Stimulated activated naive CD8-positive, alpha-beta T cell treated with anti-CD3 and anti-CD28 coated beads, Interleukin-15, Interleukin-2, amounts not matched to agents 100 ng/mL and 50 ng/mL, for 24 hours (primary cell): ENCODE results near the gene TRIM68.

Experiments
- H3K27ac Mint-ChIP-seq: one replicate; pipeline ENCODE4 v1.8.0; 2021; ENCODE audit warnings: mild to moderate bottlenecking, mixed read lengths
- H3K27me3 Mint-ChIP-seq: one replicate; pipeline ENCODE4 v1.8.0; 2021; ENCODE audit warnings: mixed read lengths
- H3K36me3 Mint-ChIP-seq: one replicate; pipeline ENCODE4 v1.8.0; 2021; ENCODE audit warnings: low read depth, mixed read lengths
- H3K4me1 Mint-ChIP-seq: one replicate; pipeline ENCODE4 v1.8.0; 2021; ENCODE audit warnings: low read depth, mixed read lengths
- H3K4me3 Mint-ChIP-seq: one replicate; pipeline ENCODE4 v1.8.0; 2021; ENCODE audit warnings: mild to moderate bottlenecking, mixed read lengths
- H3K9me3 Mint-ChIP-seq: one replicate; pipeline ENCODE4 v1.8.0; 2021; ENCODE audit warnings: mixed read lengths

TRIM68 gene

GRCh38 chr11:4576880-4577279, 31.2 kb downstream of the TRIM68 start:
- Mint-ChIP-seq H3K36me3 (no peaks in the 10 kb centered on the region), H3K27me3 (peaks cover 21% of the 10 kb centered on the region)

GRCh38 chr11:4569075-4569474, 39.0 kb downstream of the TRIM68 start:
- Mint-ChIP-seq H3K27me3 (peaks cover 8% of the 10 kb centered on the region), H3K36me3 (no peaks in the 10 kb centered on the region), H3K9me3 (peaks cover under 1% of the 10 kb centered on the region), H3K4me3 (no peak overlapping the region), H3K27ac (no peak overlapping the region), H3K4me1 (no peaks in the 10 kb centered on the region)

More at GRCh38 chr11:4576880-4577279, 31.2 kb downstream of the TRIM68 start:
- Mint-ChIP-seq H3K4me1 (peaks cover 5% of the 10 kb centered on the region), H3K9me3 (no peaks in the 10 kb centered on the region), H3K27ac (no peak overlapping the region), H3K4me3 (no peak overlapping the region)

DNA sequence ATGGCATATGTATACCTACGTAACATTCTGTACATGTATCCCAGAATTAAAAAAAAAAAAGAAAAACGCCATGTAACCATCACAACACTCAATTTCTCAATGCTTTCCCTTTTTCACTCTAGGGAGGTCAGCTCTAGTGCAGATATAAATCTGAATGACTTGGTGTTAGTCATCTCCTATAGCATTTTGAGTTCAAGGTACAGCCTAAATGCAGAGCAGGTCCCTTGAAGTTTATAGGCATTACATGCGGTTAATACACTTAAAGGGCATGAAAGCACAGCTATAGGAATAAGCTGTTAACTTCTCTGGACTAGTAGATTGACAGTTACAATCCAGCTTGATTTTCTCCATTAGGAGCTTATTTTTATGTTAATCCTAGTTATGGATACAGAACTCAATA, 42.7 kb downstream of the TRIM68 start:
- Mint-ChIP-seq H3K36me3 (no peaks in the 10 kb centered on the region), H3K4me1 (no peaks in the 10 kb centered on the region), H3K9me3 (peaks cover 7% of the 10 kb centered on the region), H3K27ac (no peak overlapping the region), H3K4me3 (no peak overlapping the region), H3K27me3 (peaks cover 23% of the 10 kb centered on the region)

- H3K27me3 Mint-ChIP-seq: peaks cover 31% of the 10 kb centered on the region
- no peak overlapping the region for H3K27ac Mint-ChIP-seq
These were observed 47.6 kb downstream of the TRIM68 start for GRCh38 chr11:4560467-4560866.

DNA sequence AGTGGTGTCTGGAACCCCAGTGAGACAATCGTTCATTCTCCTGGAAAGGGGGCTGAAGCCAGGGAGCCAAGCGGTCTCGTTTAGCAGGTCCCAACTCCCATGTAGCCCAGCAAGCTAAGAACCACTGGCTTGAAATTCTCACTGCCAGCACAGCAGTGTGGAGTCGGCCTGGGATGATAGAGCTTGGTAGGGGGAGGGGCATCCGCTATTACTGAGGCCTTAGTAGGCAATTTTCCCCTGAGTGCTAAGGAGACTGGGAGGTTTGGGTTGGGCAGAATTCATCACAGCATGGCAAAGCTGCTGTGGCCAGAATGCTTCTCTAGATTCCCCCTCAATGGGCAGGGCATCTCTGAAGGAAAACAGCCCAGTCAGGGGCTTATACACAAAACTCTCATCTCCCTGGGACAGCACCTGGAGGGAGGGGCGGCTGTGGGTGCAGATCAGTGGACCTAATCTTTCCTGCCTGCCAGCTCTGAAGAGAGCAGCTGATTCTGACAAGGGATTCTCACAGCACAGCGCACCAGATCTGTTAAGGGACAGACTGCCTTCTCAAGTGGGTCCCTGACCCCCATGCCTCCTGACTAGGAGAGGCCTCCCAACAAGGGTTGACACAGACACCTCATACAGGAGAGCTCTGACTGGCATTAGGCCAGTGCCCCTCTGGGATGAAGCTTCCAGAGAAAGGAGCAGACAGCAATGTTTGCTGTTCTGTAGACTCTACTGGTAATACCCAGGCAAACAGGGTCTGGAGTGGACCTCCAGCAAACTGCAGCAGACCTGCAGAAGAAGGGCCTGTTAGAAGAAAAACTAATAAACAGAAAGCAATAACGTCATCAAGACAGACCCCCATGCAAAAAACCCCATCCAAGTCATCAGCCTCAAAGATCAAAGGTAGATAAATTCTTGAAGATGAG, 48.2 kb downstream of the TRIM68 start:
- H3K27me3 Mint-ChIP-seq: peaks cover 34% of the 10 kb centered on the region
- peaks cover 7% of the 10 kb centered on the region for H3K9me3 Mint-ChIP-seq
- no peak overlapping the region for H3K27ac Mint-ChIP-seq
- H3K4me1 Mint-ChIP-seq: no peaks in the 10 kb centered on the region
- H3K36me3 Mint-ChIP-seq: no peaks in the 10 kb centered on the region
- H3K4me3 Mint-ChIP-seq: no peak overlapping the region

More at GRCh38 chr11:4560467-4560866, 47.6 kb downstream of the TRIM68 start:
- no peak overlapping the region for H3K4me3 Mint-ChIP-seq
- peaks cover 7% of the 10 kb centered on the region for H3K9me3 Mint-ChIP-seq
- no peaks in the 10 kb centered on the region for H3K4me1 Mint-ChIP-seq
- H3K36me3 Mint-ChIP-seq: no peaks in the 10 kb centered on the region

DNA sequence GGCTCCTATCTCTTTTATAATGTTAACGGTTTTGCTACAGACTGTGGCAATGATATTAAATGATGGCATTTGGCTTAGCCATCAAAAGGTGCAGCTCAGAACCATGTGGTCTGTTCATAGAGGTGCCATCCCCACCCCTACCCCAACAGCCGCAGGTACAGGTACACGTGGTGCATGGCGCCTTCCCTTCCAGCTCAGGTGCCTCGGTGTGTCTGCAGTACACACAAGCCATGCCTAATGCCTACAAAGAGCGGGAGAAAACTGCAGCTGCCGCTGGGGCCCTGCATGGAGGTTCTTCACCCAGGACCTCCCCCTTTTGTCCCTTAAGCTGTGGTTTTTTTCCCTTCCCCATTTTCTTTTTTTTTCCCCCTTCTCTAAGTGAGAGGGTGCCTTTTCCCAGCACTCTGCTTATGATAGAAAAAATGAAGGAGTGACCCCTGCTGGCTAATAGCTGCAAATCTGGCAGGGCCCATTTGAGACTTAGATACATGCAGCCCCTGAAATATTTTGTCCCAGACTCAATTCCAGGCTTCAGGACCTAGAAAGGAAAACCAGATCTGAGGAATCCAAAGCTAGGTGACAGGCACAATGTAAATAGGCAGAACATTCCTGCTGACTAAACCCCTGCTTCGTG, 56.6 kb downstream of the TRIM68 start:
- Mint-ChIP-seq H3K9me3 (no peaks in the 10 kb centered on the region), H3K27me3 (peaks cover 40% of the 10 kb centered on the region), H3K4me1 (no peaks in the 10 kb centered on the region), H3K4me3 (no peak overlapping the region), H3K36me3 (no peaks in the 10 kb centered on the region), H3K27ac (no peak overlapping the region)
